Natural killer cell (primary cell): ENCODE measurements around the gene STARD9. TPM values are rescaled to one million over a fixed set of nuclear protein-coding genes. Genes with fewer than 3 reads are reported as not detected.

Experiments
- ATAC-seq, 3 donors: fragments of 150-1000 bp in 2 of 3; fragments of 200-7000 bp in 1 of 3; cut with Tn5 transposase; 1 replicate in 1 of 3; 2 replicates in 2 of 3; pipeline ENCODE4 v1.10.0; 2021; ENCODE audit warnings: mild to moderate bottlenecking in 2 of 3, moderate library complexity in 2 of 3
- DNase-seq, 2 donors: peaks; one replicate each; pipeline versions ENCODE4 v3.0.0 to v3.0.0-alpha.2; 2013 to 2021; ENCODE audit warnings: mixed read lengths in 1 of 2
- H3K27ac ChIP-seq: one replicate; pipeline ENCODE4 v1.5.1; 2013; ENCODE audit warnings: mild to moderate bottlenecking, low read length
- H3K27me3 ChIP-seq: one replicate; pipeline ENCODE4 v1.6.1; 2013; ENCODE audit warnings: low read length; ENCODE audit not compliant: control insufficient read depth, insufficient read depth
- H3K36me3 ChIP-seq: one replicate; pipeline ENCODE4 v1.6.1; 2013; ENCODE audit warnings: low read length; ENCODE audit not compliant: control insufficient read depth, insufficient read depth
- H3K4me1 ChIP-seq: one replicate; pipeline ENCODE4 v1.6.1; 2013; ENCODE audit warnings: low read length; ENCODE audit not compliant: control insufficient read depth, insufficient read depth
- H3K4me3 ChIP-seq: one replicate; pipeline ENCODE4 v1.5.1; 2013; ENCODE audit warnings: low read length
- H3K9me3 ChIP-seq: one replicate; pipeline ENCODE4 v1.6.1; 2013; ENCODE audit warnings: low read length; ENCODE audit not compliant: control insufficient read depth, insufficient read depth
- H3K27ac Mint-ChIP-seq, 2 donors: one replicate each; pipeline ENCODE4 v1.8.0; 2022; ENCODE audit warnings: mild to moderate bottlenecking in 2 of 2, mixed read lengths in 2 of 2, moderate library complexity in 1 of 2
- H3K27me3 Mint-ChIP-seq, 2 donors: one replicate each; pipeline ENCODE4 v1.8.0; 2022; ENCODE audit warnings: low read depth in 2 of 2, mixed read lengths in 2 of 2
- H3K36me3 Mint-ChIP-seq: one replicate; pipeline ENCODE4 v1.8.0; 2022; ENCODE audit warnings: mixed read lengths
- H3K4me1 Mint-ChIP-seq, 2 donors: one replicate each; pipeline ENCODE4 v1.8.0; 2022; ENCODE audit warnings: mixed read lengths in 2 of 2
- H3K4me3 Mint-ChIP-seq: one replicate; pipeline ENCODE4 v1.8.0; 2022; ENCODE audit warnings: mild to moderate bottlenecking, moderate library complexity, mixed read lengths
- H3K9me3 Mint-ChIP-seq, 2 donors: one replicate each; pipeline ENCODE4 v1.8.0; 2022; ENCODE audit warnings: mixed read lengths in 2 of 2
- CTCF ChIP-seq: fragments of 200-600 bp; IDR thresholded peaks from one replicate; pipeline ENCODE4 v1.8.0; 2022; ENCODE audit warnings: antibody characterized with exemption
- WGBS: methylation state at CpG from one replicate; pipeline ENCODE4 v1.1.7; 2013; ENCODE audit warnings: missing lambda C conversion rate; ENCODE audit not compliant: insufficient coverage; 5-methylcytosine and 5-hydroxymethylcytosine counted together
- intact Hi-C: fragments of 100-400 bp; cut with micrococcal nuclease; formaldehyde crosslinking; loops from one replicate; pipeline ENCODE4 v1.14.2; 2022
- total RNA-seq, 4 donors: library from RNA; stranded (reverse); fragments of 120-200 nt in 1 of 4; gene quantifications; one replicate each; pipeline versions ENCODE4 v1.2.3 to v1.2.4, GENCODE V29; 2013 to 2022

Gene STARD9
- total RNA-seq, 3 donors from 2014 or later (not counting 1 experiment from before 2014, with no cell fraction given): 20.0 to 22.5 (median 20.1) TPM

- TF ChIP-seq CTCF: no peak
- Histone ChIP-seq H3K4me1 (no peaks in the 10 kb centered on the region), H3K27me3 (no peaks in the 10 kb centered on the region), H3K9me3 (no peaks in the 10 kb centered on the region), H3K27ac (no peak overlapping the region), H3K36me3 (peaks cover 9% of the 10 kb centered on the region), H3K4me3 (no peak overlapping the region)
- Mint-ChIP-seq H3K9me3 (no peaks in the 10 kb centered on the region), H3K4me3 (no peak overlapping the region), H3K27ac (no peak overlapping the region), H3K27me3 (no peaks in the 10 kb centered on the region), H3K4me1 (no peaks in the 10 kb centered on the region), H3K36me3 (no peaks in the 10 kb centered on the region)
- DNase-seq (no peak), ATAC-seq (no peak)
- intact Hi-C loops: no loop called here
- no CpG with 5 or more reads among the region's 1 CpG for WGBS
Measured at GRCh38 chr15:42667855-42668254, 92.4 kb downstream of the STARD9 start.

GRCh38 chr15:42670451-42670850 lies 95.0 kb downstream of the STARD9 start:
- WGBS: 100% methylated on average over 1 of the region's 3 CpGs
- DNase-seq (no peak), ATAC-seq (no peak)
- Mint-ChIP-seq H3K9me3 (no peaks in the 10 kb centered on the region), H3K27ac (no peak overlapping the region), H3K27me3 (no peaks in the 10 kb centered on the region), H3K4me3 (no peak overlapping the region), H3K36me3 (no peaks in the 10 kb centered on the region), H3K4me1 (no peaks in the 10 kb centered on the region)
- no peak for TF ChIP-seq CTCF
- H3K27me3 ChIP-seq: no peaks in the 10 kb centered on the region
- intact Hi-C loops: no loop called here
- peaks cover 9% of the 10 kb centered on the region for H3K36me3 ChIP-seq
- no peaks in the 10 kb centered on the region for H3K9me3 ChIP-seq
- H3K4me1 ChIP-seq: no peaks in the 10 kb centered on the region
- no peak overlapping the region for H3K27ac ChIP-seq
- no peak overlapping the region for H3K4me3 ChIP-seq

GRCh38 chr15:42672444-42672843 lies 97.0 kb downstream of the STARD9 start:
- ATAC-seq: no peak
- no peaks in the 10 kb centered on the region for H3K9me3 Mint-ChIP-seq

More at GRCh38 chr15:42672444-42672843, 97.0 kb downstream of the STARD9 start:
- Histone ChIP-seq H3K36me3 (peaks cover 17% of the 10 kb centered on the region), H3K4me3 (no peak overlapping the region), H3K27ac (no peak overlapping the region), H3K4me1 (no peaks in the 10 kb centered on the region), H3K27me3 (no peaks in the 10 kb centered on the region), H3K9me3 (no peaks in the 10 kb centered on the region)
- Mint-ChIP-seq H3K4me1 (no peaks in the 10 kb centered on the region), H3K36me3 (no peaks in the 10 kb centered on the region), H3K4me3 (no peak overlapping the region), H3K27me3 (no peaks in the 10 kb centered on the region), H3K27ac (no peak overlapping the region)
- 98% methylated on average over 5 of the region's 5 CpGs for WGBS
- no peak for DNase-seq
- TF ChIP-seq CTCF: no peak
- intact Hi-C loops: no loop called here
